ENCODE measurements around the gene ABCF1.

The ABCF1 gene

GRCh38 chr6:30601815-30602641 is 30.8 kb downstream of the ABCF1 start:
- no peak for DNase-seq (ENCODE audit: low read depth)

- no peak for DNase-seq (ENCODE audit: low read depth)
Measured at GRCh38 chr6:30603961-30604360, 32.7 kb downstream of the ABCF1 start.

- DNase-seq (ENCODE audit: low read depth): no peak
Measured at GRCh38 chr6:30610065-30610464, 38.8 kb downstream of the ABCF1 start.

- DNase-seq (ENCODE audit: low read depth): no peak
Measured at GRCh38 chr6:30611150-30611855, 40.1 kb downstream of the ABCF1 start.

- DNase-seq (ENCODE audit: low read depth): no peak
Measured at GRCh38 chr6:30611856-30612194, 40.6 kb downstream of the ABCF1 start.

DNA sequence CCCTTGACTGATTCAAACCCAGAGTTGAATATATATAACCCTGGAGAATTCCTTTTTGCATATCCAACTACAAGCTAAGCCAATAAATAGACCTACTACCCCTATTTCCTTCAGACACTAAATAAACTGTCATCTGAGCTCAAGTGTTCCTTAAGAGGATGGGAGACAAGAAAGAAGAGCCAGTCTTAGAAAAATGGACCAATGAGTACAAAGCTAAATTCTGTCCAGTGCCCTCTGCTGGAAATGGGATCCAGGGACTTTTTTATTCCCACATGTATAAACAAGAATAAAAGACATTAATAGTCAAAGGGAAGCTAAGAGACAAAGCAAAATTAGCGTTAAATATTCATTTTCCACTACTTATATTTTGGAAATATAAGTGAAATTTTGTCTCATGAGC is 41.0 kb downstream of the ABCF1 start:
- DNase-seq (ENCODE audit: low read depth): no peak

DNA sequence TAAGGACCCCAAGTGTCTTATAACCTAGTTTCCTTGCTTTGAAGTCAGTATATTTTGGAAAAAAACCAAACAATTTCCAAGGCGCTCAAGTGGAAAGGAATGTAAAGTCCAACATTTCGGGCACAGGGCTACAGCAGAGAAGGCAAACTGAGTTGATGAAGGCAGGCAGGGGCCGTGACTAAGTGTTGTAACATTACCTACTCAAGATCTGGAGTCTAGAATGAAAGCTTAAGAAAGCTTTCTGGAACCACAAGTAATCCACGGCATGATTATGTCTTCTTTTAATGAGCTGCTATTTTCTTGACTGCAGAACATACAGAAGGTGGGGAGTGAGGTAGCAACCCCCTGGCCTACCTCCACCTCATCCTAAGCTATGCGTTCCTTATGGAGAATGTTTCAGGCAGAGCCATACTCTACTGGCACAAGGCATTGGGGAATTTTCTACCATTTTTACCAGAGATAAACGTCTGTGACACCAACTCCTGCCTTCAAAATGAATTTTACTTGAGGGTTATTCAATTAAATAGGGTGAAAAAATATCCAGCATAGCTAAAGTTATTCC is 41.5 kb downstream of the ABCF1 start:
- no peak for DNase-seq (ENCODE audit: low read depth)

- no peak for DNase-seq (ENCODE audit: low read depth)
Measured at GRCh38 chr6:30613251-30614043, 42.2 kb downstream of the ABCF1 start.

- DNase-seq (ENCODE audit: low read depth): no peak
Measured at GRCh38 chr6:30614044-30614842, 43.0 kb downstream of the ABCF1 start.

- DNase-seq (ENCODE audit: low read depth): peak; percentile 55
Measured at GRCh38 chr6:30614843-30615218, 43.6 kb downstream of the ABCF1 start.

GRCh38 chr6:30615219-30615957 is 44.1 kb downstream of the ABCF1 start:
- DNase-seq (ENCODE audit: low read depth): no peak

DNA sequence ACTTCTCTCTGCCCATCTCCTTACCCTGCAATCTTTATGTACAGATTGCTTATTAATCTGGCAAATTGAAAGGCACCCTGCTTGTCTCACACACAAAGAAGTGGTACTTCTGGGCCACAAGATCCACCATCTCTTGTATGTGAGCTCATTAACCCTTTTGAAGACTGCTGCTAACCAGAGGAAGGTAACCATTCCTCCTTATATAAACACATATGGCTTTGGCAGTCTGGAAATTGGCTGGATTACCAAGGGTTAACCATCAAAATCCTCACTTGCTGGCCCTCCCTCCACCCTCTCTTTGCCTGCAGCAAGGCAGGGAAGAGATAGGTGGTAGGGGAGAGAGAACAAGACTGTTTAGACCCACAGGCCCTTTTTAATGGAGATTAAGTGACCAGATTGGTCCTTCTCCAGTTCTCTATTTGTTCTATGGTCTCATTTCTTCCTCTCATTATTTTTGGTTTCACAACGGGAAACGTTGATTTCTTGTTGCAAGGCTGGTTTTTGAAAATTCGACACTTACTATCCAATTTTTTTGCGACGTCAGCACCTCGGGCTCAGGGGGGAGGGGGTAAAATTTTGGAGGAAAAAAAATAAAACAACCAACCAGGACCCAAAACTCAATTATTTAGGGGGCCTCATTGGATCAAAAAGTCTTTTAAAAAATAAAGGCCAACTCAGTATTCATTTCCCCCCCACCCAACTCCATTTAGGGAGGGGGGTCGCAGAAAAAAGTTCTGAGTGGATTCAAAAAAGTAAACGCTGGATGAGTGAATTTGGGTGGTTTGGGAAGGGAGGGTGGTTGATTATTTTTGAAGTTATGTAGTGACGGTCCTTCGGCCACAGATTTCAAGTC is 44.9 kb downstream of the ABCF1 start:
- no peak for DNase-seq (ENCODE audit: low read depth)

DNA sequence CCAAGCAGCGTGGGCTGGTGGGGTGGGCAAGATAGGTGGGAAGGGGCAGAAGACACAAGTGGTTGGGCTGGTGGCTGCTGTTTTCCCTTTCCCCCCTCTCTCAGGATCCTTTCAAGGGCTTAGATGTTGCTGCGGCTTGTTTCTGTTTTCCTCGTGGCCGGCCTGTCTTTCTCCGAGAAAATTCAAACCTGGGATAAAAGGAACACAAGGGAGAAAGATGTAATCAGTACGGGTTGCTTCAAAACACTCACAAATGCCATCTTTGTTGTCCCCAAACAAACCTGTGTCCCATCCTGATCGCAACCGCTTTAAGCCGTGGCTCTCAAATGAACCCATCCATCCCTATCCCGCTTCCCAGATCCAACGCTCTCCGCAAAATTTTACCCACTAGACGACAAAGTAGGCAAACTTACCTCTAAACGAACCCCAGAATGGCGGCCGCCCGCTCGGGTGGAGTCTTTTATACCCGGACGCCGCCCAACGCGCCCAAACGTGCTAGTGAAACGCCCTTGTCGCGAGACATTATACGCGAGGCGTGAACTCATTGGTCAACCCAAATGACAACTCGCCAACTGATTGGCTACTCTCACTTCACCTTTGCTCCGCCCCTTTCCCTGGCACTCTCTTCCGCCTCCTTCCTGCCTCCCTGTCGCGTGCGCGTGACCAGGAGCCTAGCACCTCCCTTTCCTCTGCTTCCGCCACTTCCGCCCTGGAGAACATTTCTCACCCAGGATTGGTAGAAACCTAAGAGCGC is 45.7 kb downstream of the ABCF1 start, which contains the start of gene PPP1R10:
Gene PPP1R10 (minus strand): TSS at position 433 of the 754 bp plus-strand sequence. CDS start 7,299 bp downstream, outside the sequence.
- peak; percentile 93 for DNase-seq (ENCODE audit: low read depth)

GRCh38 chr6:30617565-30618269 is 46.5 kb downstream of the ABCF1 start, which contains the start of gene MRPS18B:
Gene MRPS18B (plus strand): TSS chr6:30617840. CDS start chr6:30617866, 26 bp downstream.
- peak; percentile 92 for DNase-seq (ENCODE audit: low read depth)

GRCh38 chr6:30618270-30618797 is 47.1 kb downstream of the ABCF1 start:
- DNase-seq (ENCODE audit: low read depth): no peak

DNA sequence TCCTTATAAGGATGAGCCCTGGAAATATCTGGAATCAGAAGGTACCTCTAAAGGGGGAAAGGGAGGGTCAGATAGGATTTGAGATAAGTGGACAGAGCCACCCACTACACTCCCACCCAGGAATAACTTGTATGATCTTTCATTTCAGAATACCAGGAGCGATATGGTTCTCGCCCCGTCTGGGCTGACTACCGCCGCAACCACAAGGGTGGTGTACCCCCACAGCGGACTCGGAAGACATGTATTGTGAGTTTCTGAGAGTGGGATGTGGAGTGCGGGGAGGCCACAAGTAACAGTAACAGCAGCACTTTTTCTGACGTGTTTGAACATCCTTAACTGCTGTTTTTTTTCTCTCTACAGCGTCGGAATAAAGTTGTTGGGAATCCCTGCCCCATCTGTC is 48.3 kb downstream of the ABCF1 start:
- DNase-seq (ENCODE audit: low read depth): no peak

DNA sequence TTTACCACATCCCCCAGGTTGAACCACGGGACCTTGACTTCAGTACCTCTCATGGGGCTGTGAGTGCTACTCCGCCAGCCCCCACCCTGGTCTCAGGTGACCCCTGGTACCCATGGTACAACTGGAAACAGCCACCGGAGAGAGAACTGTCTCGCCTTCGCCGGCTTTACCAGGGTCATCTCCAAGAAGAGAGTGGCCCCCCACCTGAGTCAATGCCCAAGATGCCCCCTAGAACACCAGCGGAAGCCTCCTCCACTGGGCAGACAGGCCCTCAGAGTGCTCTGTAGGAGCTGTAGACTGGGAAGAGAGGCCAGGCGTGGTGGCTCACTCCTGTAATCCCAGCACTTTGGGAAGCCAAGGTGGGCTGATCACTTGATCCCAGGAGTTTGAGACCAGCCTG is 54.3 kb downstream of the ABCF1 start:
- DNase-seq (ENCODE audit: low read depth): no peak
